Suppressor macrophage (primary cell): ENCODE measurements around the gene CLTCL1.
"Not testable (repeated sequence)": the region's sequence is repeated elsewhere in the genome, so short reads cannot be mapped to it uniquely, and the experiment has no call there.

Experiments
- DNase-seq, 4 experiments: peaks; one replicate each; pipeline ENCODE4 v3.0.0-alpha.2; 2020 to 2022

The CLTCL1 gene

DNA sequence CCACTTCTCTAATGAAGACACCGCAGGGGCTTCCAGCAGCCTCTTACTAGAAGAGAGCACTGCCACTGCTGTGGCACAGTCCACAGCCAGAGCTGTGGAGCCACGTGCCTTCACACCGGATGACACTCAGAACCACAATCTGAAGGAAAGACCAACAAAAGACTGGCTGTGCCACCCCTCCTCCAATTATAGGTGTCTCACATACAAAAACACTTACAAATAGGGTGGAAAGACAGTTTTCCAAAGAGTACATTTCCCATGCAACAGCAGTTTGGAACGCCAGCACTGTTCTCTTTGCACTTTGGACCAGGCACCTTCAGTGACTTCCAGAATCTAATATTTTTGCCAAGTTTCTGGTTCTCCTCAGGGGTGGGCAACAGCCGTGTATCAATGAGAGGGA, 74.9 kb downstream of the CLTCL1 start:
- DNase-seq, result no peak

DNA sequence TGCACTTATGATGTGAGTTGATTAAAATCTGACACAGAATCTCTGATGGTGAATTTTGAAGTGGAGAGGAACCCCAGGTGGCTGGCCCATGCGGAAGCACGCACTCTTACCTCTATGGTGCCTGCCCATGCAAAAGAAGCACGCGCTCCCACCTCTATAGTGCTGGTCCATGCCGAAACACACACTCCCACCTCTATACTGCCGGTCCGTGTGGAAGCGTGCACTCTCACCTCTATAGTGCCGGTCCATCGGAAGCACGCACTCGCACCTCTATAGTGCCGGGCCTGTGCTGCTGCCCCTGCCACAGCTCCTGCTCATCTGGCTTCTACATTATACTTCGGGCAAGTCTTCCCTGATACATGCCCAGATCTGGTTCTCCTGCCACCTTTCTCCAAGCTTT, 76.2 kb downstream of the CLTCL1 start:
- no peak for DNase-seq

DNA sequence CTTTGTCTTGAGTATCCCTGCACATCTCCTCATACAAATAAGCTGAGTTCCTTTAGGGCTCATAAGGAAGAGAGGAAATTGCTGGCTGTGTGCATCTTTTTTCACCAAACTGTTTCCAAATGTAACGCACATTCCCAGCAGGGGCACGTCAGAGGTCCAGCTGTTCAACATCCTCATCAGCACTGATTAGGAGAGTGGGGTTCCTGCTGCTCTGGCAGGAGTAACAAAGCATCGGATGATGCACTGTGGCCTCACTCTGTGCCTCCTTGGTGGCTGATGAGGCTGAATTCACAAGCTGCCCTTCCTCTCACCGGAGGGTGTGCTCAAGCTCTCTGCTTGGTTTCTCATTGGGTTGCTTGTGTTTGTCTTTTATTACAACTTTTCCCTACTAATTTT, 77.4 kb downstream of the CLTCL1 start:
- DNase-seq, result no peak

DNA sequence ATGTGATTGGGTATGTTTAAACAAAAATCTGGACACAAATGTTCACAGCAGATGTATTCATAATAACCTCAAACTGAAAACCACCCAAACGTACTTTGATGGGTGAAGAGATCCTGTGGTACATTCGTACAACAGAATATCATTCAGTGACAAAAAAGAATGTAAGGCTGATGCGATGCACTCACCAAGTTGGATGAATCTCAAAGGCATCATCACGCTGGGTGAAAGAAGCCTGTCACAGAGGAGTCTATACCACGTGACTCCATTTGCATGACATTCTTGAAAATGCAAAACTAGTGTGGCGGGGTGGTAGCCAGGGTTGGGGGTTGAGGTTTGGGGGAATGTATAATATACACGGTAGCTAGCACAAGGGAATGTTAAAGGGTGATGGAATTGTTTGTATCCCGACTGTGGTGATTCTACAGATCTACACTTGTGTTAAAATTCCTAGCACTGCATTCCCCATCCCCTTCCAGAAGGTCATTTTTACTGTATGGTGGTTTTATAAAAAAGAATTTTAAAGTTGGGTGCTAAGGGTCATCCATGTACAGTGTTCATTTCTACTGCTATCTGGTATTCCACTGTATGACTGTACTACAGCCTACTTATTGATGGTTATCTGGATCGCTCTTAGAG, 78.0 kb downstream of the CLTCL1 start:
- DNase-seq, result no peak

DNA sequence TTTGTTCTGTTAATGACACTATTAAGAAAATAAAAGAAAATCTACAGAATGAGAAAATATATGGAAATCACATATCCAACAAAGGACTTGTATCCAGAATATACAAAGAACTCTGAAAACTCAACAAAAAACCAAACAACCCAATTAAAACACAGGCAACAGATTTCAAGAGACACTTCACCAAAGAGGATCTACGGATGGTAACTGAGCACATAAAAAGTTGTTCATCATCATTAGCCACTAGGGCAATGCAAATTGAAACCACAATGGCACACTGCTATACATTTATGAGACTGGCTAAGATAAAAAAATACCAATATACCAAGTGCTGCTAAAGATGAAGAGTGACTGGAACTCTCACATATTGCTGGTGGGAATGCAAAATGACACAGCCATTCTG, 78.5 kb downstream of the CLTCL1 start:
- no peak for DNase-seq

DNA sequence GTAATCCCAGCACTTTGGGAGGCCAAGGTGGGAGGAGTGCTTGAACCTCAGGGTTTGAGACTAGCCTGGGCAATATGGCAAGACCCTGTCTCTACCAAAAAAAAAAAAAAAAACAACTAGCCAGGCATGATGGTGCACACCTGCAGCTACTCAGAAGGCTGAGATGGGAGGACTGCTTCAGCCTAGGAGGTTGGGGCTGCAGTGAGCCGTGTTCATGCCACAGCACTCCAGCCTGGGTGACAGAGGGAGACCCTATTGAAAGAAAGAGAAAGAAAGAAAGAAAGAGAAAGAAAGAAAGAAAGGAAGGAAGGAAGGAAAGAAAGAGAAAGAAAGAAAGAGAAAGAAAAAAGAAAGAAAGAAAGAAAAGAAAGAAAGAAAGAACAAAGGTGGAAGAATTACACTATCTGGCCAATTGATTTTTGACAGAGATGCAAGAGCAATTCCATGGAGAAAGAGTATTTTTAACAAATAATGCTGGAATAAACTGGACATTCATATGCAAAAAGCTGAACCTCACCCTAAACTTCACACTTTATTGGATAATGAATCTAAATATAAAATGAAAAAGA, 79.1 kb downstream of the CLTCL1 start:
- DNase-seq, result no peak

DNA sequence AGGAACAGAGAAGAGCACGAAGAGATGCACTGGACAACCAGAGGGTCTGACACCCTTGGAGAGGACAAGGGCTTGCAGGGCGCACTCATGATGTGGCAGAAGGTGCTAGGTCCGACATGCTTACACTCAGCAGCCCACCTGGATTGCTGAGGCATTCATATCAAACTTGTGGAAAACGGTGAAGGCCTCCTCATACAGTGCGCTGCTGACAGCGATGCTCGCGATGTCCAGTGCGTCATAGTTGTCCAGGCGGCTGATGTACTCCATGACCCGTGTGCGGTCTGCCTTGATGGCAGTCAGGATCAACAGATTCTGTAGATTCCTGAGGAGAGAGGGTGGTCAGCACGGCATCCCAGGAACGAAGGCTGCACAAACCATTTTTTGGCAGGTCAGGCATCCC, 81.3 kb downstream of the CLTCL1 start:
- DNase-seq, result no peak

DNA sequence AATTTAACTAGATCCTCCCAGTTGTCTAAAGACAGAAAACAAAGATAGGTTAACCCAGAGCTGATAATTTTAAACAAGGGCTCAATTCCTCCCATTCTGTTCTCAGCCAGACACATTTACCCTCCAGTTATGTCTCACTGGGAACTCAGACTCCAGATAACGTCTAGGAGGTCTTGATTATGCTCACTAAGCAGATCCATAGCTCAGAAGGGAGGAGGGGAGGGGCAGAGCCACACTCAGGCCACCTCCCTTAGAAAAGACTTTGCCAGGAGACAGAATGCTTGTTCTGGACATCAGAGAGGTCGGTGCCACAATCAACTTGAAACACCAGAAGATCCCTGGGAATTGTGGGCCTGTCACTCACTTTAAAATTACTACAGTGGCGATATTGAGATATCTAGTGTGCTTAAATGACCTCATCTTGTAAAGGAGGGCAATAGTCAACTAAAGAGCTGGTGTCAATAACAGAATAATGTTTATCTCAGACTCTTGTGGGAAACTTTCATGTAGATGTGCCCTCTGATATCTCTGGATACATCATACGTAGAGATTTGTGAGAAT, 83.2 kb downstream of the CLTCL1 start:
- DNase-seq, result no peak

DNA sequence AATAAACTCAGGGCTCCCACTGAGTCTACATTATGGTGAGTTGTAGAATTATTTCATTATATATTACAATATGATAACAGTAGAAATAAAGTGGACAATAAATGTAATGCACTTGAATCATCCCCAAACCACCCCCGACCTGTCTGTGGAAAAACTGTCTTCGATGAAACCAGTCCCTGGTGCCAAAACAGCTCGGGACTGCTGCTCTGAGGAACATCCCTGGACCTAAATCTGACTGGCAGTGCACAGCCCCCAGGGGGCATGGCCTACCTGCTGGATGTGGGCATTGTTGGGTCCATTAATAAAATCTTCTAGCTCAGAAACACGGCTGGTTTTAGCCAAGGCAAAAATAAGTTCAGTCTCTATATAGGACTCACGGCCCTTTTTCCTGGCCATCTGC, 83.6 kb downstream of the CLTCL1 start:
- DNase-seq, result no peak

DNA sequence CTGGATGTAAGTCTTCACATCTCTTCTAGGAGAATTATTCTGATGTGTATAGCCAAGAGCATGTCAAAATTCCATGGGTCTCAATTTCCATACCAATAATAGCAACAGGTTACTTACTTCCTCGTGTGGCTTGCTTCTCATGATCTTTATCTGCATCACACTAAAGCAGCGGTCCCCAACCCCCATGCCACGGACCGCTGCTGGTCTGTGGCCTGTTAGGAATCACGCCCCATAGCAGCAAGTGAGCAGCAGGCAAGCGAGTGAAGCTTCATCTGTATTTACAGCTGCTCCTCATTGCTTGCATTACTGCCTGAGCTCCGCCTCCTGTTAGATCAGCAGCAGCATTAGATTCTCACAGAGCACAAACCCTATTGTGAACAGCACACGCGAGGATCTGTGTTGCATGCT, 84.1 kb downstream of the CLTCL1 start:
- DNase-seq, result no peak

DNA sequence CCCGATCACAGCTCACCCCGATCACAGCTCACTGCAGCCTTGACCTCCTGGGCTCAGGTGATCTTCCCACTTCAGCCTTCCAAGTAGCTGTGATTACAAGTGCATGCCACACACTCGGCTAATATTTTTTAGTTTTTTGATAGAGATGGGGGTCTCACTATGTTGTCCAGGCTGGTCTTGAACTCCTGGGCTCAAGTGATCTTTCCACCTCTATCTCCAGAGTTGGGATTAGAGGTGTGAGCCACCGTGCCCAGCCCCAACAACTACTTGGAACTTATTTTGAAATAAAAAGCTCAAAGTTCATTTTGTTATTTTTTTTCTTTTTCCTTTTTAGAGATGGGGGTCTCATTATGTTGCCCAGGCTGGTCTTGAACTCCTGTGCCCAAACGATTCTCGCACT, 85.2 kb downstream of the CLTCL1 start:
- no peak for DNase-seq

DNA sequence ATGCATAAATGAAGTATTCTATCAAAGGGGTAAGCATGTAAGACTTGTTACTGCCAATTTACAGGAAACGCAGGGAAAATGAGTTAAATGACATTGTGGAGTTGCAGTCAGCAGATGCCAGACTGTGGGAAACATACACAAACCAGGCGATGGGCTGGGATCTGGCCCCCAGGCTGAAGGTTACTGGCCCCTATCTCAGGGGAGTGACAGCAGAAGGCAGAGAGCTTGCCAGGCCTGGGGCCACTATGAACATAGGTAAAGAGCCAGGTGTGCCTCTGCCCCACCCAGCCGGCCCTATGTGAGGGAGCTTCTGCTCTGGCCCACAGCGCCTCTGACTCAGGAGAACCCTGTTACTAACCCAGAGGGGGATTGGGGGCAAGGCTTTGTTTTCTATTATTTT, 86.9 kb downstream of the CLTCL1 start:
- no peak for DNase-seq

DNA sequence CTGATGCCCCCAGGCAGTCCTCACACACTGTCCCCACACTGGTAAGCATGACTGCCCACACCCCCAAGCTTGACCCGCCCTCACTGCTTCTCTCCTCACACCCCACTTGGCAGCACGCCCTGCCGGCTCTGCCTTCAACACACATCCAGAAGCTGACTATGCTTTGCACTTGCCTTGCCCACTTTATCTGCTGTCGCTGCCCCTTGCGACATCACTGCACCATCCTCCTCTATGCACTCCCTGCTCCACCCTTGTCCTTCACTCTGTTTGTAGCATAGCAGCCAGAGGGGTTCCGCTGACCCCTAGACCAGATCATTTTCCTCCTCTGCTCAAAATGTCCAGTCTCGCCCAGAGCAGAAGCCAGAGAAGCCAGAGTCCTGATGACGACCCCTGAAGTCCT, 87.7 kb downstream of the CLTCL1 start:
- DNase-seq, result no peak

DNA sequence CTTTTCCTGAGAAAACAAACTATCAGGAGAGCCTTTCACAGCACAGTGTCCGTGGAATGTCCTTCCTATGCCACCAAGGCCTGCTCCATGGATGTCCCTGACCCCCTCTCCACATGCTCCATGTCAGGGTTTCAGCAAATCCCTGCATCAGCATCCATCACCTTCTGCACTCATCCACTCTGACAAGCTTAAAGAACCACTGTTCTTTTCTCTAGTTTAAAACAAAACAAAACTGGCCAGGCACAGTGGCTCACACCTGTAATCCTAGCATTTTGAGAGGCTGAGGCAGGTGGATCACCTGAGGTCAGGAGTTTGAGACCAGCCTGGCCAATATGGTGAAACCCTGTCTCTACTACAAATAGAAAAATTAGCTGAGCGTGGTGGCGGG, 88.7 kb downstream of the CLTCL1 start:
- not testable (repeated sequence) for DNase-seq

DNA sequence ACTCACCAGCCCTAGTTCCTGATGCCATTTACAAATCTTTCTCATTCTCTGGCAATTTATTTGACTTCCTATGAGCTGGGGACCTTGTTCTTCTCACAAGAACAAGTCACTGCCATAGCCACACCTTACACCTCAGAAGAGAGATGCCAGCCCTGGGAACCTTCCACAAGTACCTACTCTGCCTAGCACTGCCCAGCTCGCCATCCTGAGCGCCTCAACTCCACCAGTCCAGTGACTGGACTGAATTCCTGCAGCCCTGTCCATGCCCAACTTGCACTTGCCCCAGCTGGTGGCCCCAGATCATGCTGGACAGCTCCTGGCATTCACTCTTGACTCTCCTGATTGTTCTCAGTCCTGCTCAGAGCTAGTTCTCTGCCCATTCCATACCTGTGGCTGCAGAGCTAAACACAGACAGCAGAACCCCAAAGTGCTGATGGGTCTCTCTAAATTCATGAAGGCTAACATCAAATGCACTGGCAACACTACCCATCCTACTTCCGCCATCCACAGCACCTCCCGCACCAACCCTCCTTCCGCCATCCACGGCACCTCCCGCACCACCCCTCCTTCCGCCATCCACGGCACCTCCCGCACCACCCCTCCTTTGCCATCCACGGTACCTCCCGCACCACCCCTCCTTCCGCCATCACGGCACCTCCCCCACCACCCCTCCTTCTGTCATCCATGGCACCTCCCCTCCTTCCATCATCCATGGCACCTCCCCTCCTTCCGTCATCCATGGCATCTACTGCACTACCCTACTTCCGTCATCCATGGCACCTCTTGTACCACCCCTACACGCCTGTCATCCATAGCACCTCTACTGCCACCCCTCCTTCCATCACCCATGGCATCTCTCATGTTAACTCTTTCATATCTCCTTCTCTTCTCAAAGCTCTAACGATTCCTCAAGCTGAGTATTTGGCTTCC, 89.4 kb downstream of the CLTCL1 start:
- DNase-seq, result no peak

DNA sequence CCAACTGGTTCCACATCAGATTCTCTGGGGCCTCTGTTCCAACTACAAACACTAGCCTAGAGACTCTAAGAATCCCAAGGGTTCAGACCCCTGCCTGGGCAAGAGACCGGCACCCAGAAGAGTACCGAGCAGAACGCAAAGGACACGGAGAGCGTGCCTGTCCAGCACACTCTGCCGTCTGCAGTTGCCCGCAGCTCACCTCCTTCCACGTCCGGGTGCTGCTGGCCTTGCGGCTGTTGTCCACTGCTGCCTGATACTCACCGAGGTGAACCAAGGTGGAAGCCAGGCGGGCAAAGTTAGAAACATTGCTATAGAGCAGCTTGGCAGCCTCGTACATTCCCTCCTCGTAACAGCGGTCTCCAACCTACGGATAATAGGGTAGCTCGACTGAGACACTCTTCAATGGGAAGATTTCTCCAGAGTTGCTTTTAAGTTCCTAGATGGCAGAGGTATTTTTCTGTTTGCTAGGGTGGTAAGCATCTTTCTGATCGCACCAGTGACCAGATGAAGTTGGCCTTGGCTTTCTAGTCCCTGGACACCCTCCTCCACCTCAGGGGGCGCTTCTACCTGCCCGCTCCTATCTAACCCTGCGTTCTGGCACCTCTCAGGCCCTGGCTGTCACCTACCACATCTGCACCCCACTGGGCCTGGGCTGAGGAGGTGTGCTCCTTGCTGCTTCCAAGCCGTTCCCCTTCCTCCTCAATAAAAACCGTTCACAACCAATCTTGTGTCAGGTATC, 90.2 kb downstream of the CLTCL1 start:
- DNase-seq, result no peak

DNA sequence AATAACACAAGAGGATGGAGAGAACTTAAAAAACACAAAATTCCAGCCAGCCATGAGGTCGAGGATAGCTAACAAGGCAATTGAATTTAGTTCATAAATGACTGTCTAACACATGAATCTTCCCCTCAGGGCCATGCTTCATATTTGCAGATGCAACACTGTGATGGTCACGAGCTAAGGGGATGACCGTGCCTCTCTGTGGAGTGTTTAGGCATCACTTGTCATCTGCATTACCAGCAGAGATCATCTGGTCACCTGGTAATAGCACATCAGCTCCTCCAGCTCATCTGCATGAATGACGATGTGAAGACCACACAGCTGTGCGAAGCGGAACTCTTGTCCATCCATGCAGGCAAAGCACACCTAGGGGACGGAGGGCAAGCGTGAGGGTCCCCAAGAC, 92.0 kb downstream of the CLTCL1 start:
- no peak for DNase-seq

DNA sequence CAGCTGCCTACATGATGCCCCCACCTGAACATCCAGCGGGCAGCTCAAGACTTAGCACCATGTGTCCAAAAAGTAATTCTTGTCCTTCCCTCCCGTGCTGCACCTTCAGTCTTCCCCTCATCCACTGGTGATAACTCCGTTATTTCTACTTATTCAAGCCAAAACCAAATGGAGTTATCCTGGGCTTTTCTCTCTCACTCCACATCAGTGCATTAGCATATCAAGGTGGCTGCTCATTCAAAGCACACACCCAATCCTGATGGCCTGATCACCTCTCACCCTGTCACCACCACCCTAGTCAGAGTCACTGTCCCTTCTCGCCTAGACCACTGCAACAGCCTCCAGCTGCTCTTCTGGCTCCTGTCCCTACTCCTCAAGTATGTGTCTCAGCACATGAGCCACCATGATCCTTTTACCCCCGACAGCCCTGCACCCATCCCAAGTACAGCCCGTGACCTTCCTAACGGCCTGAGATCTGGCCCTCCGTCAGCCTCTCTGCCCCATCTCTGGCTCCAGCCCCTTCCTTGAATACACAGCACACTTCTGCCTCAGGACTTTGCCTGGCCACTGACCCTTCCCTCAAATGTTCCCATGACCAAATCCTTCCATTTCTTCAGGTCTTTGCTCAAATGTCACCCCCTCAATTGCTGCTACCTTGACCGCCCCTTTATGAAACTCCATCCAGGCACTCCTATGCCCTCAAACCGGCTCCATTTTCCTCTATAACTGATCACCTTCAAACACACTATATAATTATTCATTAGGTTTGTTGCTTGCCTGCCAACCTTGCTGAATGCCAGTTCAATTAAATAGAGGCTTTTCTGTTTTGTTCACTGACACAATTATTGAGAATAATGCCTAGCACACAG, 93.3 kb downstream of the CLTCL1 start:
- no peak for DNase-seq

DNA sequence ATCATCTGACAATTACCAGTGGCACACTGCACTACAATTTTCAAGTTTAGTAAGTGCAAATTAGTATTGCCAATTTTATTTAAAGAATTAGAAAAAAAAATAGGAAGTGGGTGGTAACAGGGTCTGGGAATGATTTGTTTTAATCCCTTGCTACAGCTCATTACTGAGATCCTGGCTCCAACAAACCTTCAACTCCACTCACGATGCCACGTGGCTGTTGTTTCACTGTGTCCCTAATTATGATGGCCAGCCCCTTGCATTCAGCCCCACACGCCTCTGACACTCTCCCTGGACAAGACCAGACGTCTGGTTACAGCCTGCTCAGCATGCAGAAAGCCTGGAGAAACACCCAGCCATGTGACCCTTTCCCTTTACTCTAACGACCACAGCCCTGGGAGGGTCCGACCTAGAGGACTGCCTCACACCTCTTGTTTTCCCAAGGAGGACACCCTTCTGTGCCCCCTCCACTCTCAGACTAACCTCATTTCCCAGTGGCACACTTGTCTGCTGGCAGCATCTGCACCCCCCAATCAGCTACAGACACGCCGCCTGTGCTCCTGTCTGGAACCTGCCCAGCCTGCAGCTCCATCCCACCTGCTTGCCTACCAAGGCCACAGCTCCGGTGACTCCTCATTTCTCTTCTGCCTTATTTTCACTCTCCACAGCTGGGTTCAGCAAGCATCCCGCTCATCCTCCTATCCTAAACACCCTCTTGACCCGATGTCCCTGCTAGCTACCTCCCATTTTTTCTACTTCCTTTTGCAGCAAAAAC, 94.5 kb downstream of the CLTCL1 start:
- no peak for DNase-seq

DNA sequence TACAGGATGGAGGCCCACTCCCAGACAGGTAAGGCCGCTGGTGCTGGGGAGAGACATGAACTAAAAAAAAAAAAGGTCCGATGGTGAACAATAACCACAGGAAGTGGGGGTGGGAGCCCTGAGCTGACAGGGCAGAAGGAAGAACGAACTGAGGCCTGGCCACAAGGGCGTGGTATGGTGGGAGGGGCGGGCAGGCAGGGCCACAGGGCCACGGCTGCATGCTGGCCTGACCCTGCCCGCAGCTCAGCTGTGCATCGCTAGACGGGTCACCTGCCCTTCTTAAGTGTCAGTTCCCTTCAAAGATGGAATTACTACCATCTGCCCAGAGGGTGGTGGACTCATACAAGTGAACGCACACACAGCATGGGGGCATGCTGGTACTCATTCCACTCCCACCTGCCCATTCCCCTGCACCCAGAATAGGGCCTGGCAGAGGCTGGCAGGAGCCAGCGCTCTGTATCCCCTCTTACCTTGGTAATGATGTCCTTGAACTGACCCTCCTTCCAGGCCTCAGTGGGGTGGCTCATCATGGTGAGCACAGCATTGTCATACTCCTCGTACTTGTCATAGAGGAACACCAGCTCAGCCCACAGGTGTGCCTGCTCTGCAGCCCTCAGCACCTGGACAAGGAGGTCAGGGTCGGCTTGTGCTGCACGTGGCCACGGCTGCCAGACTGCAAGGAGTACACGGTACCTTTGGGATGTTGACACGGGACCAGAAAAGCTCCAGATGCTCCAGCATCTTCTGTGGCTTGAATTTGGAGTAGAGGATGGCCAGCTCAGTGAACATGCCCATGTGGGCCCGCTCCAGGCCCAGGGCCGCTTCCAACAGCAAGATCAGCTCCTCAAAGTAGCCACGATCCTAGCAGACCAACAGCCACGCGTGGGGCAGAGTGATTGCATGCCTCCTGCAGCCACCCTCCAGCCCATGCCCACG, 95.5 kb downstream of the CLTCL1 start:
- DNase-seq, result peak in 2 of 4 experiments; percentile 4 to 42
